Measurements from ENCODE around the gene THPO.

Gene THPO

DNA sequence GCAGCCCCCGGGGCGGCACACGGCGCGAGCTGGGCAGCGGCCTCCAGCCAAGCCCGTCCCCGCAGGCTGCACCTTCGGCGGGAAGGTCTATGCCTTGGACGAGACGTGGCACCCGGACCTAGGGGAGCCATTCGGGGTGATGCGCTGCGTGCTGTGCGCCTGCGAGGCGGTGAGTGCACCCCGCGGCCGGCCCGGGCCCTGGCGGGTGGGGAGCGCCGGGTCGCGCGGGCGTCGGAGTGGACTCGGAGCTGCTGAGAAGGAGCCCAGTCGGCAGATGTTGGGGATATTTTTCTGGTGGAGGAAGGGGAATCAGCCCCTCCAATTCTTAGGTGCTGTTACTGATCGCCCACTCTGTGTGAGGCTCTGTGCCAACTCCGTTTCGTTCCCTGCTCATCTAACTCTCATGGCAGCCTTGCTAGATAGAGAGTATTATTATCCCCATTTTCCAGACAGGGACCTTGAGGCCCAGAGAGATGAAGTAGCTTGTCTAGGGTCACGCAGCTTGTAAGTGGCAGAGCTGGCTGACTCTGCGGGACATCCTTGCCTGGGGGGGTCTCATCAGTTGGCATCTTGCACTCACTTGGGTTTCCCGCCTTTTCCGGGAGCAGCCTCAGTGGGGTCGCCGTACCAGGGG is 2.7 kb upstream of the THPO start:
- TF ChIP-seq, protein P1, sequence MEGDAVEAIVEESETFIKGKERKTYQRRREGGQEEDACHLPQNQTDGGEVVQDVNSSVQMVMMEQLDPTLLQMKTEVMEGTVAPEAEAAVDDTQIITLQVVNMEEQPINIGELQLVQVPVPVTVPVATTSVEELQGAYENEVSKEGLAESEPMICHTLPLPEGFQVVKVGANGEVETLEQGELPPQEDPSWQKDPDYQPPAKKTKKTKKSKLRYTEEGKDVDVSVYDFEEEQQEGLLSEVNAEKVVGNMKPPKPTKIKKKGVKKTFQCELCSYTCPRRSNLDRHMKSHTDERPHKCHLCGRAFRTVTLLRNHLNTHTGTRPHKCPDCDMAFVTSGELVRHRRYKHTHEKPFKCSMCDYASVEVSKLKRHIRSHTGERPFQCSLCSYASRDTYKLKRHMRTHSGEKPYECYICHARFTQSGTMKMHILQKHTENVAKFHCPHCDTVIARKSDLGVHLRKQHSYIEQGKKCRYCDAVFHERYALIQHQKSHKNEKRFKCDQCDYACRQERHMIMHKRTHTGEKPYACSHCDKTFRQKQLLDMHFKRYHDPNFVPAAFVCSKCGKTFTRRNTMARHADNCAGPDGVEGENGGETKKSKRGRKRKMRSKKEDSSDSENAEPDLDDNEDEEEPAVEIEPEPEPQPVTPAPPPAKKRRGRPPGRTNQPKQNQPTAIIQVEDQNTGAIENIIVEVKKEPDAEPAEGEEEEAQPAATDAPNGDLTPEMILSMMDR (IDR thresholded peaks at IDR 0.05; ENCODE audit: low read depth, low read length): no peak
- H3K4me3 ChIP-seq (ENCODE audit: low read depth, low read length): no peak overlapping the region

DNA sequence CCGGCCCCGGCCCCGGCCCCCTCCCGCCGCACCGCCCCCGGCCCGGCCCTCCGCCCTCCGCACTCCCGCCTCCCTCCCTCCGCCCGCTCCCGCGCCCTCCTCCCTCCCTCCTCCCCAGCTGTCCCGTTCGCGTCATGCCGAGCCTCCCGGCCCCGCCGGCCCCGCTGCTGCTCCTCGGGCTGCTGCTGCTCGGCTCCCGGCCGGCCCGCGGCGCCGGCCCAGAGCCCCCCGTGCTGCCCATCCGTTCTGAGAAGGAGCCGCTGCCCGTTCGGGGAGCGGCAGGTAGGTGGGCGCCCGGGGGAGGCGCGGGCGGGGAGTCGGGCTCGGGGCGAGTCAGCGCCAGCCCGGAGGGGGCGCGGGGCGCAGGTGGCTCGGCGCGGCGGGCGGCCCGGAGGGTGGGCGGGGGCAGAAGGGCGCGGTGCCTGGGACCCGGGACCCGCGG is 2.2 kb upstream of the THPO start:
- H3K4me3 ChIP-seq (ENCODE audit: low read depth, low read length): 0 out of 2 replicates have a peak overlapping the region, but pooled peaks have one; percentile 14
- TF ChIP-seq, protein P1 (IDR thresholded peaks at IDR 0.05; ENCODE audit: low read depth, low read length): no peak

DNA sequence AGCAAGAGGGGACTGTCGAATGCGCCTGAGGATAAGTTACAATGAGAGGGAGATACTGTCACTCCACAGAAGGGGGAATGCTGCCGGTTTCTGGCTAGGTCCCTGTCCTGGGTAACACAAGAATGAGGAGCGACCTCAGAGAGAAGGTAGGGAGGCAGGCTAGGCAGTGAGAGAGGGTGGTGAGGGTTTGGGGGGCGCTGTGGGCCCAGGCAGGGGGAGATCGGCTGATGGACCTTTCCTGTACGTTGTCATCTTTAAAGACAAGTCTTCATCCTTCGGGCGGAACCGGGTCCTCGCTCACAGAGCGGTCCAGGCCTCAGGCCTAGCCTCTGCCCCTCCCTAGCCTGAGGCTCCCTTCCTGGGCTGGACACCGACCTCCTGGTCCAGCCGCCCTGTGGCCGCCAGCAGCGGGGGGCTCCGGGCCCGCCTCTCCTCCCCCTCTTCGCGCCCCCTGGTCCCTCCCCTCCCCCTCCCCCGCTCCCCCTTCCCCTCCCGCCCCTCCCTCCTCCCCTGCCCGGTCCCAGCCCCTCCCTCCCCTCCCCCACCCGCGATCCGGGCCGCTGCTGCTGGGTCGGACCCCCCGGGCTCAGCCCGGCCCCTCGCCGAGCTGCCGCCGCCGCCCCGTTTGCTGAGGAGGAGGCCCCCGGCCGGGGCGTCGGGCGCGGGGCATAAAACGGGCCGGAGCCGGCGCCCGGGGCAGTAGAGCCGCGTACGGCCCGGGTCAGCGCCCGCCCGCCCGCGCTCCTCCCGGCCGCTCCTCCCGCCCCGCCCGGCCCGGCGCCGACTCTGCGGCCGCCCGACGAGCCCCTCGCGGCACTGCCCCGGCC is 1.6 kb upstream of the THPO start, which contains the start of gene CHRD:
Gene CHRD, plus strand, starts transcription at position 697 of the 827 bp plus-strand sequence. CDS start 265 bp downstream, outside the sequence.
- H3K4me3 ChIP-seq (ENCODE audit: low read depth, low read length): 0 out of 2 replicates have a peak within 1 kb of the TSS, but pooled peaks have one; percentile 14
- TF ChIP-seq, protein P1 (IDR thresholded peaks at IDR 0.05; ENCODE audit: low read depth, low read length): no peak

DNA sequence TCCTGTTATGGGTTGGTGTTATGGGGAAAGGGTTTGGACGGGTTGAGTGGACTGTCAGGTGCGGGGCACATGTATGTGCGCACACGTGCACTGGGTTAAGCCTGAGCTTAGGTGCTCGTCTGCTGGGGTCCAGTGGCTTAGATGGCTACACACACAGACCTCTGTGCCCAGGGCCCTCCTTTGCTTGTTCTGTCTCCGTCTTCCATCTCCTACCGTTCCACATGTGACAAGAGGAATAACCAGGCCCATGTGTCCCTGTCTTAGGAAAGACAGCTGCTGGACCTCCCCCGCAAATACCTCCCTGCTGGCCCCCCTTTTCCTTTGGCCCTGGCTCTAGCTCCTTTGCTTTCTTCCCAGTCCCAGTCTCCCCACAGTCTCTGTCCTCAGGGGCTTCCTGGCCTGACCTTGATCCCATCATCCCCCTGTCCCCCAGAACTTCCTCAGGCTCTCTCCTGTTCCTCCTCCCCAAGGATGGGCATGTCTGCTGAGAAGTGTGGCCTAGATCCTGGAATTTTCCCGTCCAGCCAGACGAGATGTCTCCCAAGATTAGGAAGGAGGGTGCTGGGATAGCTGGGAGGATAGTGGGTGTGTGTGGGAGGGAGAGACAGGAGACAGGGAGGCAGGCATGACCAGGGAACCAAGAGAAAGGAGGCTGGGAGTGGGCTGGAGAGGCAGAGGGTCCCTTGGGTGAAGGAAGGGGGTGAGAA is 797 bp upstream of the THPO start:
- H3K4me3 ChIP-seq (ENCODE audit: low read depth, low read length): no peak overlapping the region
- TF ChIP-seq, protein P1 (IDR thresholded peaks at IDR 0.05; ENCODE audit: low read depth, low read length): no peak

DNA sequence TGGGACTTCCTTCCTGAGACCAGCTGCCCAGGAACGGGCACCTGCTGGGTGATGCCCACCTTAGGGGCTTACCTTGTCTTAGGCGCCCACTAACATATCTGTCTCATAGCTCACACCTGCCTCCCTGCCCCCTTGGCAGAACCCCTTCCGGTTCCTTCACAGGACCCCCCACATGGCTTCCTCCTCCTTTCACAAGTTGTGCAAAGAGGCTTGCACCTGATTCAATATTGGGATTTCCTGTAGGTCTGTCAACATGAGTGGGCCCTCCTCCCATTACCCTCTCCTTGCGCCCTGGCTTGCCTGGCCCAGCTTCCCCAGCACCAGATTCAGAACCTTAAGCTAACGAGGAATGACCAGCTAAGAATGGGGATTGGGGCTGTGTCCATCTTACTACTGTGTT is 633 bp downstream of the THPO start:
- TF ChIP-seq, protein P1 (IDR thresholded peaks at IDR 0.05; ENCODE audit: low read depth, low read length): no peak
- H3K4me3 ChIP-seq (ENCODE audit: low read depth, low read length): no peak overlapping the region

DNA sequence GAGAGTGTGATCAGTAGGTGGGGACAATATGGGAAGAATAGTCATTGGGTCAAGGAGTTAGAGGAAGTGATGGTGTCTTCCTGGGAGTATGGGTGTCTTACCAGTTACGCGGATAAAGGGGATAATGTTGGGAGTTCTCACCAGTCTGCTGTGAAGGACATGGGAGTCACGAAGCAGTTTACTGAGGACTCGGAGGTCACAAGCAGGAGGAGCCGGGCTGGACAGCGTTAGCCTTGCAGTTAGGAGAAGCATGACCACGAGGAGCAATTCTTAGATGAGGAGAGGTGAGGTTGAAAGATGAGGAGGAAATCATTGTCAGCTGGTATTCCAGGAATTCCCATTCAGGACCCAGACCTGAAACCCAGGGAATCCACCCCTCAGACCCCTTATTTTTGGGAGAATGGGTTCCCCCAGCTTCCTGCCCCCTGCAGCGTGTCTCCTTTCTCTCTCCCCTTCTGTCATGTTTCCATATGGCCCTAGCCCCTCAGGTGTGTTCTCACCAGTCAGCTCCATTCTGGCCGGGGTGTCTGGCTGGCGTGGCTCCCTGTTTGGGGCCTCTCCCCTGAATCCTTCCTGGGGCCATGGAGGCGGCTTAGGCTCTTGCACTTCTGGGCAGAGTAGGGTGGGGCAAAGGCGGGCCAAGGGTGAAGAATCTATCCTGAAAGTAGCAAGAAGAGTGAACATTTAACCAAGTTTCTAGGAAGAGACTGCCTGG is 2.1 kb downstream of the THPO start:
- TF ChIP-seq, protein P1 (IDR thresholded peaks at IDR 0.05; ENCODE audit: low read depth, low read length): no peak
- no peak overlapping the region for H3K4me3 ChIP-seq (ENCODE audit: low read depth, low read length)
